HCT116 (cell line): ENCODE measurements around the gene HOXA13. TPM values are rescaled to one million over a fixed set of nuclear protein-coding genes. Genes with fewer than 3 reads are reported as not detected.

Source experiments
- ATAC-seq: fragments of 200-7000 bp; cut with Tn5 transposase; 2 replicates; pipeline ENCODE4 v1.9.1; 2020; ENCODE audit warnings: mild to moderate bottlenecking, moderate library complexity
- BruUV-seq: library from RNA; stranded (reverse); fragments of 400-500 nt; replicated peaks from 2 replicates; lab custom pipeline; 2021; lab: Mats Ljungman, UMichigan
- CTCF ChIA-PET: fragments of 300-600 bp; sonication (Branson Sonifier 250); formaldehyde crosslinking; loops from one replicate; lab custom pipeline; 2021; ENCODE audit warnings: antibody characterized with exemption; lab: Charles Lee
- POLR2A ChIA-PET: fragments of 300-600, 350-600 bp; sonication (Branson Sonifier 250); formaldehyde crosslinking; loops from one replicate; lab custom pipeline; 2021; ENCODE audit warnings: antibody characterized with exemption; lab: Charles Lee
- RAD21 ChIA-PET, 2 experiments: fragments of 300-600 bp; sonication (Branson Sonifier 250); formaldehyde crosslinking; loops; one replicate each; lab custom pipeline; 2023; ENCODE audit warnings: low total read pairs in 2 of 2; ENCODE audit not compliant: uncharacterized antibody in 2 of 2, unreplicated experiment in 2 of 2, low non-redundant PET in 1 of 2; lab: Charles Lee
- DNase-seq: peaks from one replicate; pipeline ENCODE4 v3.0.0-alpha.2; 2010; ENCODE audit warnings: low read depth, low spot score
- H2AFZ ChIP-seq: fragments of 200-600 bp; shearing (Covaris generic), sonication (generic); 2 replicates; pipeline ENCODE4 v1.6.1; 2017; ENCODE audit warnings: low read depth, mixed run types, mixed read lengths, antibody characterized with exemption, low read length; ENCODE audit not compliant: poor library complexity, severe bottlenecking
- H3K27ac ChIP-seq: 2 replicates; pipeline ENCODE4 v1.5.1; 2012; ENCODE audit warnings: low read depth, low read length
- H3K27me3 ChIP-seq: fragments of 200-600 bp; sonication (generic); 2 replicates; pipeline ENCODE4 v1.6.1; 2016; ENCODE audit warnings: mixed run types, low read length, mixed read lengths; ENCODE audit not compliant: insufficient read depth
- H3K36me3 ChIP-seq, 2 experiments: fragments of 200-500 bp in 1 of 2; fragments of 200-600 bp in 1 of 2; sonication (Bioruptor generic) in 1 of 2; sonication (generic) in 1 of 2; 2 replicates each; pipeline versions ENCODE4 v1.5.1 to v1.6.1; 2014 to 2016; ENCODE audit warnings: low read length in 2 of 2, inconsistent platforms in 1 of 2, mixed read lengths in 1 of 2, mixed run types in 1 of 2; ENCODE audit not compliant: insufficient read depth in 2 of 2, control insufficient read depth in 1 of 2
- H3K4me1 ChIP-seq, 2 experiments: fragments of 200-600 bp in 1 of 2; sonication (generic) in 1 of 2; 2 replicates each; pipeline versions ENCODE4 v1.5.1 to v1.6.1; 2012 to 2017; ENCODE audit warnings: low read length in 2 of 2, inconsistent platforms in 1 of 2, mild to moderate bottlenecking in 1 of 2, mixed read lengths in 1 of 2, mixed run types in 1 of 2, moderate library complexity in 1 of 2; ENCODE audit not compliant: insufficient read depth in 2 of 2, control insufficient read depth in 1 of 2
- H3K4me2 ChIP-seq: fragments of 200-600 bp; sonication (generic); 2 replicates; pipeline ENCODE4 v1.6.1; 2017; ENCODE audit warnings: mixed run types, low read length, mixed read lengths
- H3K4me3 ChIP-seq, 2 experiments: fragments of 200-600 bp in 1 of 2; sonication (generic) in 1 of 2; replicated peaks in 1 of 2; 2 replicates each; pipeline ENCODE4 v1.5.1; 2011 to 2016; ENCODE audit warnings: low read length in 2 of 2, control low read depth in 1 of 2, low read depth in 1 of 2, mild to moderate bottlenecking in 1 of 2, mixed read lengths in 1 of 2, mixed run types in 1 of 2
- H3K79me2 ChIP-seq: fragments of 200-600 bp; sonication (generic); 2 replicates; pipeline ENCODE4 v1.6.1; 2017; ENCODE audit warnings: mild to moderate bottlenecking, mixed run types, low read length, moderate library complexity, mixed read lengths; ENCODE audit not compliant: insufficient read depth
- H3K9ac ChIP-seq: fragments of 200-600 bp; sonication (generic); 2 replicates; pipeline ENCODE4 v1.6.1; 2016; ENCODE audit warnings: low read length, mixed read lengths
- H3K9me2 ChIP-seq: fragments of 200-600 bp; sonication (generic), shearing (Covaris generic); 2 replicates; pipeline ENCODE4 v1.6.1; 2017; ENCODE audit warnings: mixed run types, mild to moderate bottlenecking, moderate library complexity; ENCODE audit not compliant: insufficient read depth
- H3K9me3 ChIP-seq, 2 experiments: fragments of 200-500 bp in 1 of 2; fragments of 200-600 bp in 1 of 2; sonication (Bioruptor generic) in 1 of 2; sonication (generic) in 1 of 2; 2 replicates each; pipeline ENCODE4 v1.6.1; 2014 to 2017; ENCODE audit warnings: low read length in 2 of 2, mixed read lengths in 2 of 2, inconsistent platforms in 1 of 2, low read depth in 1 of 2, mild to moderate bottlenecking in 1 of 2, mixed run types in 1 of 2, moderate library complexity in 1 of 2; ENCODE audit not compliant: control insufficient read depth in 1 of 2, insufficient read depth in 1 of 2
- H4K20me1 ChIP-seq: fragments of 200-600 bp; sonication (generic), shearing (Covaris generic); 2 replicates; pipeline ENCODE4 v1.6.1; 2017; ENCODE audit warnings: mixed run types, mild to moderate bottlenecking, moderate library complexity; ENCODE audit not compliant: insufficient read depth
- EZH2phosphoT487 ChIP-seq: fragments of 200-600 bp; IDR thresholded peaks from 2 replicates; pipeline ENCODE4 v1.6.1; 2018; ENCODE audit warnings: antibody characterized with exemption, borderline replicate concordance
- POLR2A ChIP-seq: IDR thresholded peaks from 2 replicates; pipeline ENCODE4 v1.7.0; 2011; ENCODE audit warnings: borderline replicate concordance; ENCODE audit not compliant: insufficient read depth, insufficient read length; ENCODE audit errors: extremely low read depth
- RAD21 ChIP-seq: IDR thresholded peaks from 2 replicates; pipeline ENCODE4 v1.6.1; 2012; ENCODE audit warnings: low read depth, mild to moderate bottlenecking
- intact Hi-C: fragments of 100-400 bp; cut with micrococcal nuclease; formaldehyde crosslinking; loops from 2 replicates; pipeline ENCODE4 v1.10.0; 2022
- total RNA-seq: library from RNA; stranded (reverse); gene quantifications from one replicate; pipeline ENCODE4 v1.2.1, GENCODE V29; 2021; ENCODE audit not compliant: unreplicated experiment
- TF ChIP-seq, protein P1 (sequence below): IDR thresholded peaks from 2 replicates; pipeline ENCODE4 v1.6.1; 2012; ENCODE audit warnings: low read depth
- TF ChIP-seq, protein P2 (sequence below), 3 experiments: fragments of 200-600 bp in 1 of 3; sonication (generic) in 1 of 3; IDR thresholded peaks in 2 of 3; conservative IDR thresholded peaks in 1 of 3; 2 replicates each; pipeline ENCODE4 v1.5.1; 2012 to 2017; ENCODE audit warnings: low read depth in 2 of 3, low read length in 2 of 3, antibody characterized with exemption in 1 of 3, borderline replicate concordance in 1 of 3, control low read depth in 1 of 3, mild to moderate bottlenecking in 1 of 3, mixed read lengths in 1 of 3, mixed run types in 1 of 3, moderate library complexity in 1 of 3; ENCODE audit not compliant: insufficient read depth in 1 of 3
- TF ChIP-seq, protein P3 (sequence below): IDR thresholded peaks from 2 replicates; pipeline ENCODE4 v1.6.1; 2012

The HOXA13 gene
- total RNA-seq, 1 experiment from 2014 or later = 3.6 TPM

DNA sequence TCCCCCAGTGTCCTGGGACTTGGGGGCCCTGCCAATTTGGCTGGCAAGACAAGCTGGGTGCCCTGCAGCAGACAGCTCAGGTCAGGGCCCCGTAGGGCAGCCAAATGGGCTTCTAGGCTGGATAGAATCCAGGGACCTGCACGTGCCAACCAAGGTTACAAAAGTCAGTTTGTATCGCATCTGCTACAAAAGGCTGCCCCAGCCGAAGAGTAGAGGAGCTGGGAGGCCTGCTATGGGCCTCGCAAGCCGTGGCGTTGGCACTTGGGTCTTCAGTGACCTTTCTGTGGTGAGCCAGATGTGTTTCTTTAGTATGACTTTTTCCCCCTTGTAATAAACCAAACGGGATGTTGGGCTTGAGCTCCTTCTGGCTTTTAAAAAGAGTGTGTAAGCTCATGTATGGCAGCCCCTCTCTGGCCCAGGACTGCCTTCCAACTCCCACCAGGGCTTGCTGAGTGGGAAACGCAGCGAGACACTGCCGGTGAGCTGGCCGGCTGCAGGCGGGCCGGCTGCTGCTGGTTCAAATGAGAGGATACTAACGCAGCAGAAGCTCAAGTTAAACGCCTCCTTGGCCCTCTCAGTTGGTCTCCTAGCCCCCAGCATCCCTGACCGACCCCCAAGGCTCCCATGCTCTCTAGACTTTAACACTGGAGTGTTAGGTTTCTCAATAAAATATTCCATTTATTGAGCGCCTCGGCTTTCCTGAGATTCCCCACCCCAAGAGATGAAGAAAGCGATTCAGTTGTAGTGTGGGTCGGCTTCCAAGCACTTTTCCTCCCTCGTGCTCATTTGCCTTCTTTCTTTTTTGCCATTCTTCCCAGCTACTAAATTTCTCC lies 22.7 kb downstream of the HOXA13 start:
- peaks cover 27% of the 10 kb centered on the region for H3K79me2 ChIP-seq
- ATAC-seq (no peak), DNase-seq (no peak)
- H3K9me3 ChIP-seq = no peaks in the 10 kb centered on the region
- RAD21 ChIA-PET = no interaction called here
- no peaks in the 10 kb centered on the region for H3K27me3 ChIP-seq
- H3K4me3 ChIP-seq = no peak overlapping the region
- H3K36me3 ChIP-seq = no peaks in the 10 kb centered on the region
- TF ChIP-seq, protein P1, sequence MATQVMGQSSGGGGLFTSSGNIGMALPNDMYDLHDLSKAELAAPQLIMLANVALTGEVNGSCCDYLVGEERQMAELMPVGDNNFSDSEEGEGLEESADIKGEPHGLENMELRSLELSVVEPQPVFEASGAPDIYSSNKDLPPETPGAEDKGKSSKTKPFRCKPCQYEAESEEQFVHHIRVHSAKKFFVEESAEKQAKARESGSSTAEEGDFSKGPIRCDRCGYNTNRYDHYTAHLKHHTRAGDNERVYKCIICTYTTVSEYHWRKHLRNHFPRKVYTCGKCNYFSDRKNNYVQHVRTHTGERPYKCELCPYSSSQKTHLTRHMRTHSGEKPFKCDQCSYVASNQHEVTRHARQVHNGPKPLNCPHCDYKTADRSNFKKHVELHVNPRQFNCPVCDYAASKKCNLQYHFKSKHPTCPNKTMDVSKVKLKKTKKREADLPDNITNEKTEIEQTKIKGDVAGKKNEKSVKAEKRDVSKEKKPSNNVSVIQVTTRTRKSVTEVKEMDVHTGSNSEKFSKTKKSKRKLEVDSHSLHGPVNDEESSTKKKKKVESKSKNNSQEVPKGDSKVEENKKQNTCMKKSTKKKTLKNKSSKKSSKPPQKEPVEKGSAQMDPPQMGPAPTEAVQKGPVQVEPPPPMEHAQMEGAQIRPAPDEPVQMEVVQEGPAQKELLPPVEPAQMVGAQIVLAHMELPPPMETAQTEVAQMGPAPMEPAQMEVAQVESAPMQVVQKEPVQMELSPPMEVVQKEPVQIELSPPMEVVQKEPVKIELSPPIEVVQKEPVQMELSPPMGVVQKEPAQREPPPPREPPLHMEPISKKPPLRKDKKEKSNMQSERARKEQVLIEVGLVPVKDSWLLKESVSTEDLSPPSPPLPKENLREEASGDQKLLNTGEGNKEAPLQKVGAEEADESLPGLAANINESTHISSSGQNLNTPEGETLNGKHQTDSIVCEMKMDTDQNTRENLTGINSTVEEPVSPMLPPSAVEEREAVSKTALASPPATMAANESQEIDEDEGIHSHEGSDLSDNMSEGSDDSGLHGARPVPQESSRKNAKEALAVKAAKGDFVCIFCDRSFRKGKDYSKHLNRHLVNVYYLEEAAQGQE = no peak
- TF ChIP-seq, protein P2, sequence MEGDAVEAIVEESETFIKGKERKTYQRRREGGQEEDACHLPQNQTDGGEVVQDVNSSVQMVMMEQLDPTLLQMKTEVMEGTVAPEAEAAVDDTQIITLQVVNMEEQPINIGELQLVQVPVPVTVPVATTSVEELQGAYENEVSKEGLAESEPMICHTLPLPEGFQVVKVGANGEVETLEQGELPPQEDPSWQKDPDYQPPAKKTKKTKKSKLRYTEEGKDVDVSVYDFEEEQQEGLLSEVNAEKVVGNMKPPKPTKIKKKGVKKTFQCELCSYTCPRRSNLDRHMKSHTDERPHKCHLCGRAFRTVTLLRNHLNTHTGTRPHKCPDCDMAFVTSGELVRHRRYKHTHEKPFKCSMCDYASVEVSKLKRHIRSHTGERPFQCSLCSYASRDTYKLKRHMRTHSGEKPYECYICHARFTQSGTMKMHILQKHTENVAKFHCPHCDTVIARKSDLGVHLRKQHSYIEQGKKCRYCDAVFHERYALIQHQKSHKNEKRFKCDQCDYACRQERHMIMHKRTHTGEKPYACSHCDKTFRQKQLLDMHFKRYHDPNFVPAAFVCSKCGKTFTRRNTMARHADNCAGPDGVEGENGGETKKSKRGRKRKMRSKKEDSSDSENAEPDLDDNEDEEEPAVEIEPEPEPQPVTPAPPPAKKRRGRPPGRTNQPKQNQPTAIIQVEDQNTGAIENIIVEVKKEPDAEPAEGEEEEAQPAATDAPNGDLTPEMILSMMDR (IDR thresholded peaks at IDR 0.05 in 2 of 3, conservative IDR thresholded peaks at IDR 0.05 in 1 of 3; ENCODE audit: borderline replicate concordance in 1 of 3, insufficient read depth in 1 of 3, low read depth in 2 of 3, low read length in 2 of 3) = no peak
- TF ChIP-seq RAD21 (no peak), POLR2A (no peak), EZH2phosphoT487 (no peak)
- TF ChIP-seq, protein P3, sequence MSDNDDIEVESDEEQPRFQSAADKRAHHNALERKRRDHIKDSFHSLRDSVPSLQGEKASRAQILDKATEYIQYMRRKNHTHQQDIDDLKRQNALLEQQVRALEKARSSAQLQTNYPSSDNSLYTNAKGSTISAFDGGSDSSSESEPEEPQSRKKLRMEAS = no peak
- H3K27ac ChIP-seq = no peak overlapping the region
- POLR2A ChIA-PET = no interaction called here
- H3K4me2 ChIP-seq = no peak overlapping the region
- intact Hi-C loops = no loop called here
- H2AFZ ChIP-seq = no peak overlapping the region
- H4K20me1 ChIP-seq = no peaks in the 10 kb centered on the region
- peaks cover 26 to 51% of the 10 kb centered on the region in 2 experiments for H3K4me1 ChIP-seq
- CTCF ChIA-PET = no interaction called here
- H3K9me2 ChIP-seq = no peaks in the 10 kb centered on the region
- H3K9ac ChIP-seq = no peak overlapping the region
- no TSS peak for BruUV-seq
